Activated CD8-positive, alpha-beta memory T cell treated with anti-CD3 and anti-CD28 coated beads, Interleukin-2, amount 50 U/mL, for 48 hours (primary cell): ENCODE data around the gene ATP2B2.

ENCODE experiments used
- DNase-seq: peaks from one replicate; pipeline ENCODE4 v3.0.0-alpha.2; 2020

ATP2B2 gene

GRCh38 chr3:10339376-10339955 is 165.9 kb downstream of the ATP2B2 start:
- DNase-seq, result no peak

GRCh38 chr3:10338591-10339353 is 166.6 kb downstream of the ATP2B2 start:
- no peak for DNase-seq

GRCh38 chr3:10338164-10338470 is 167.3 kb downstream of the ATP2B2 start:
- DNase-seq, result no peak

- no peak for DNase-seq
Measured at GRCh38 chr3:10337323-10338163, 167.8 kb downstream of the ATP2B2 start.

- no peak for DNase-seq
Measured at GRCh38 chr3:10336761-10337160, 168.6 kb downstream of the ATP2B2 start.

GRCh38 chr3:10335871-10336622 is 169.3 kb downstream of the ATP2B2 start:
- DNase-seq, result no peak

GRCh38 chr3:10335190-10335738 is 170.1 kb downstream of the ATP2B2 start:
- no peak for DNase-seq

GRCh38 chr3:10334459-10334858 is 170.9 kb downstream of the ATP2B2 start:
- no peak for DNase-seq

- no peak for DNase-seq
Measured at GRCh38 chr3:10334042-10334441, 171.3 kb downstream of the ATP2B2 start.

GRCh38 chr3:10333349-10333650 is 172.1 kb downstream of the ATP2B2 start:
- DNase-seq, result no peak

- no peak for DNase-seq
Measured at GRCh38 chr3:10332481-10333348, 172.7 kb downstream of the ATP2B2 start.

GRCh38 chr3:10331320-10331719 is 174.1 kb downstream of the ATP2B2 start:
- no peak for DNase-seq

GRCh38 chr3:10330319-10330718 is 175.1 kb downstream of the ATP2B2 start:
- DNase-seq, result no peak

- DNase-seq, result no peak
Measured at GRCh38 chr3:10329495-10330015, 175.8 kb downstream of the ATP2B2 start.

- no peak for DNase-seq
Measured at GRCh38 chr3:10328460-10329071, 176.8 kb downstream of the ATP2B2 start.

- no peak for DNase-seq
Measured at GRCh38 chr3:10327592-10327991, 177.8 kb downstream of the ATP2B2 start.

- DNase-seq, result no peak
Measured at GRCh38 chr3:10322352-10322710, 183.1 kb downstream of the ATP2B2 start.

- DNase-seq, result no peak
Measured at GRCh38 chr3:10321630-10322351, 183.6 kb downstream of the ATP2B2 start.

GRCh38 chr3:10320320-10320677 is 185.1 kb downstream of the ATP2B2 start:
- no peak for DNase-seq

GRCh38 chr3:10319804-10320203 is 185.6 kb downstream of the ATP2B2 start:
- no peak for DNase-seq

- DNase-seq, result no peak
Measured at GRCh38 chr3:10319251-10319650, 186.1 kb downstream of the ATP2B2 start.
